ENCODE data around the gene RXRG.

DNA sequence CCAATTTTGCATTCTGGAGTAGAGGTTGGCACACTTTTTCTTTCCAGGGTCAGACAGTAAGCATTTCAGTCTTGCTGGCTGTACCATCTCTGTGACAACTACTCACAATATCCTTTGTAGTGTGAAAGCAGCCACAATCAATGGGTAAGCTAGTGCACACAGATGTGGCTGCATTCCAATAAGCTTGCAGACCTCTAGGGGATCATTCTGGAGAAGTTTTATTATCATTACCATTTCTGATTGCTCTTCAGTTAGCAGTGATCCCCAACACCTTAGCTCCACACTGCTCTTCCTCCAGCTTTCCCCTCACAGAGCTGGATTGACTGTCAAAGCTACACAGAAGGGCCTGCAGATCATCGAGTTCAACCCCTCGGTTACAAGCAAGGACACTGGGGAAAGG is 9.1 kb downstream of the RXRG start:
- TF ChIP-seq, protein P1, sequence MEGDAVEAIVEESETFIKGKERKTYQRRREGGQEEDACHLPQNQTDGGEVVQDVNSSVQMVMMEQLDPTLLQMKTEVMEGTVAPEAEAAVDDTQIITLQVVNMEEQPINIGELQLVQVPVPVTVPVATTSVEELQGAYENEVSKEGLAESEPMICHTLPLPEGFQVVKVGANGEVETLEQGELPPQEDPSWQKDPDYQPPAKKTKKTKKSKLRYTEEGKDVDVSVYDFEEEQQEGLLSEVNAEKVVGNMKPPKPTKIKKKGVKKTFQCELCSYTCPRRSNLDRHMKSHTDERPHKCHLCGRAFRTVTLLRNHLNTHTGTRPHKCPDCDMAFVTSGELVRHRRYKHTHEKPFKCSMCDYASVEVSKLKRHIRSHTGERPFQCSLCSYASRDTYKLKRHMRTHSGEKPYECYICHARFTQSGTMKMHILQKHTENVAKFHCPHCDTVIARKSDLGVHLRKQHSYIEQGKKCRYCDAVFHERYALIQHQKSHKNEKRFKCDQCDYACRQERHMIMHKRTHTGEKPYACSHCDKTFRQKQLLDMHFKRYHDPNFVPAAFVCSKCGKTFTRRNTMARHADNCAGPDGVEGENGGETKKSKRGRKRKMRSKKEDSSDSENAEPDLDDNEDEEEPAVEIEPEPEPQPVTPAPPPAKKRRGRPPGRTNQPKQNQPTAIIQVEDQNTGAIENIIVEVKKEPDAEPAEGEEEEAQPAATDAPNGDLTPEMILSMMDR (conservative IDR thresholded peaks at IDR 0.05; ENCODE audit: low read depth, low read length) = no peak
- no peak for TF ChIP-seq EZH2 (IDR thresholded peaks at IDR 0.05; ENCODE audit: borderline replicate concordance, low read depth, low read length, poor library complexity, severe bottlenecking)

Measured in A673 (cell line).